Endodermal cell (in vitro differentiated cells): Measurements from ENCODE around the gene DPYSL4. TPM values are rescaled to one million over a fixed set of nuclear protein-coding genes. Genes with fewer than 3 reads are reported as not detected.

Experiments
- DNase-seq: peaks from one replicate; pipeline ENCODE4 v3.0.0-alpha.2; 2017
- H3K27ac ChIP-seq: 2 replicates; pipeline ENCODE4 v1.5.1; 2013; ENCODE audit warnings: mild to moderate bottlenecking, low read depth, low read length, moderate library complexity
- H3K27me3 ChIP-seq: 2 replicates; pipeline ENCODE4 v1.6.1; 2013; ENCODE audit warnings: mild to moderate bottlenecking, low read length, moderate library complexity; ENCODE audit not compliant: insufficient read depth, control insufficient read depth, poor library complexity, severe bottlenecking
- H3K36me3 ChIP-seq: 2 replicates; pipeline ENCODE4 v1.7.0; 2013; ENCODE audit warnings: mild to moderate bottlenecking, low read length, moderate library complexity; ENCODE audit not compliant: control insufficient read depth, insufficient read depth
- H3K4me1 ChIP-seq: one replicate; pipeline ENCODE4 v1.7.0; 2013; ENCODE audit warnings: low read length; ENCODE audit not compliant: control insufficient read depth, insufficient read depth
- H3K4me3 ChIP-seq: 2 replicates; pipeline ENCODE4 v1.5.1; 2013; ENCODE audit warnings: mild to moderate bottlenecking, low read length, moderate library complexity
- H3K9ac ChIP-seq: 2 replicates; pipeline ENCODE4 v1.6.1; 2013; ENCODE audit warnings: mild to moderate bottlenecking, low read length, moderate library complexity; ENCODE audit not compliant: poor library complexity, severe bottlenecking; ENCODE audit errors: extremely low read depth
- H3K9me3 ChIP-seq: 2 replicates; pipeline ENCODE4 v1.6.1; 2013; ENCODE audit warnings: mild to moderate bottlenecking, low read length, moderate library complexity; ENCODE audit not compliant: control insufficient read depth
- H3K27ac Mint-ChIP-seq: 2 replicates; pipeline ENCODE4 v1.8.0; 2020; ENCODE audit warnings: mixed read lengths
- H3K27me3 Mint-ChIP-seq: 2 replicates; pipeline ENCODE4 v1.8.0; 2021; ENCODE audit warnings: mild to moderate bottlenecking, mixed read lengths; ENCODE audit not compliant: insufficient read depth
- H3K36me3 Mint-ChIP-seq: 2 replicates; pipeline ENCODE4 v1.8.0; 2020; ENCODE audit warnings: low read depth, mixed read lengths
- H3K4me1 Mint-ChIP-seq: 2 replicates; pipeline ENCODE4 v1.8.0; 2020; ENCODE audit warnings: mixed read lengths
- H3K4me3 Mint-ChIP-seq: 2 replicates; pipeline ENCODE4 v1.8.0; 2020; ENCODE audit warnings: mild to moderate bottlenecking, moderate library complexity, mixed read lengths
- H3K9me3 Mint-ChIP-seq: 2 replicates; pipeline ENCODE4 v1.8.0; 2020; ENCODE audit warnings: mild to moderate bottlenecking, mixed read lengths
- WGBS, 2 experiments: methylation state at CpG; one replicate each; pipeline versions ENCODE4 v1.1.5 to v1.1.7; 2013; ENCODE audit warnings: missing lambda C conversion rate in 2 of 2, mixed read lengths in 1 of 2; ENCODE audit not compliant: insufficient coverage in 1 of 2, insufficient read length in 1 of 2; 5-methylcytosine and 5-hydroxymethylcytosine counted together
- total RNA-seq, 2 donors: library from RNA; stranded (reverse); fragmentation: NEBNext Ultra II Directional in 1 of 2; extraction: Animal tissue kit (Norgen Biotek cat#: 25700) in 1 of 2; gene quantifications; 2 replicates in 1 of 2; 3 replicates in 1 of 2; pipeline ENCODE4 v1.2.1, GENCODE V29; 2021
- TF ChIP-seq, protein P1 (sequence below): fragments of 200-600 bp; sonication (generic); conservative IDR thresholded peaks from 2 replicates; pipeline ENCODE4 v1.5.0; 2021; ENCODE audit warnings: antibody characterized with exemption, mild to moderate bottlenecking

Gene DPYSL4
- total RNA-seq, 2 donors from 2014 or later = 5.1 to 13.5 TPM

DNA sequence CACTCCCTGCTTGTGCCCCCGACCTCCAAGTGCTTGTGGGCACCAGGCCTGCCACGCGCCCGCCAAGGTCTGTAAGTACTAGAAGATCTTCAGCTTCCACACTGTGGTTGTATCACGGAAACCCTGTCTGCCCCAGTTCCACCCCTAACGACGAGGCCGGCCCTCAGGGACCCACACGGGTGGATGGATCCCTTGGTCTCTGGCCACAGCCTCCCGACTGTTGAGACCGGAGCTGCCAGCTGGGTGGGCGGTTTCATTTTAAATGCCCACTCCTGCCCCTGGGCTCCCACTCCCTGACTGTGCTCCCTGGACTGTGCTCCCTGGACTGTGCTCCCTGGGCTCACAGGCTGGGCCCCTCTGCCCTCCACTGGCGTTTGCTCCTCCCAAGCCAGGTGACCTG, 50.1 kb downstream of the DPYSL4 start:
- H3K9me3 Mint-ChIP-seq = no peaks in the 10 kb centered on the region
- WGBS, 2 experiments = 93 to 95% methylated on average over 12 to 13 of the region's 13 CpGs
- Histone ChIP-seq H3K9ac (no peak overlapping the region), H3K4me1 (no peaks in the 10 kb centered on the region), H3K36me3 (no peaks in the 10 kb centered on the region), H3K27me3 (no peaks in the 10 kb centered on the region), H3K27ac (no peak overlapping the region), H3K4me3 (no peak overlapping the region), H3K9me3 (no peaks in the 10 kb centered on the region)
- TF ChIP-seq, protein P1, sequence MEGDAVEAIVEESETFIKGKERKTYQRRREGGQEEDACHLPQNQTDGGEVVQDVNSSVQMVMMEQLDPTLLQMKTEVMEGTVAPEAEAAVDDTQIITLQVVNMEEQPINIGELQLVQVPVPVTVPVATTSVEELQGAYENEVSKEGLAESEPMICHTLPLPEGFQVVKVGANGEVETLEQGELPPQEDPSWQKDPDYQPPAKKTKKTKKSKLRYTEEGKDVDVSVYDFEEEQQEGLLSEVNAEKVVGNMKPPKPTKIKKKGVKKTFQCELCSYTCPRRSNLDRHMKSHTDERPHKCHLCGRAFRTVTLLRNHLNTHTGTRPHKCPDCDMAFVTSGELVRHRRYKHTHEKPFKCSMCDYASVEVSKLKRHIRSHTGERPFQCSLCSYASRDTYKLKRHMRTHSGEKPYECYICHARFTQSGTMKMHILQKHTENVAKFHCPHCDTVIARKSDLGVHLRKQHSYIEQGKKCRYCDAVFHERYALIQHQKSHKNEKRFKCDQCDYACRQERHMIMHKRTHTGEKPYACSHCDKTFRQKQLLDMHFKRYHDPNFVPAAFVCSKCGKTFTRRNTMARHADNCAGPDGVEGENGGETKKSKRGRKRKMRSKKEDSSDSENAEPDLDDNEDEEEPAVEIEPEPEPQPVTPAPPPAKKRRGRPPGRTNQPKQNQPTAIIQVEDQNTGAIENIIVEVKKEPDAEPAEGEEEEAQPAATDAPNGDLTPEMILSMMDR = no peak
- no peak for DNase-seq
- H3K36me3 Mint-ChIP-seq = no peaks in the 10 kb centered on the region
- no peak overlapping the region for H3K27ac Mint-ChIP-seq
- no peak overlapping the region for H3K4me3 Mint-ChIP-seq
- no peaks in the 10 kb centered on the region for H3K27me3 Mint-ChIP-seq
- no peaks in the 10 kb centered on the region for H3K4me1 Mint-ChIP-seq

DNA sequence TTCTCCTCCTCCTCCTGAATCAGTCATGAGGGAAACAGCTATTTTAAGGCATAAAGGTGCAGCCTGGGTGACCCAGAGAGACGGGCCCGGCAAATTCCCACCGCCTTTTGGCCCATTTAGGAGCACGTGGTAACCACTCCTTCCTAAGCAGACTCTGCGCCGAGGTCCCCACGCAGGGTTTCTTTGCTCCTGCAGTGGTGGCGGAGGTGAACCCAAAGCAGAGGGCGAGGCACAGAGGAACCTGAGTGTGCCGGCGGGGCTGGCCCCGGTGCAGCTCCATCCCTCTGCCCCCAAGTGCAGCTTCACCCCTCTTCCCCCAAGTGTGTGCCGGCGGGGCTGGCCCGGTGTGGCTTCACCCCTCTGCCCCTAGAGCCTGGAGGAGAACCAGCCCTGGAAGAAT, 50.6 kb downstream of the DPYSL4 start:
- no peak overlapping the region for H3K9ac ChIP-seq
- H3K9me3 ChIP-seq = no peaks in the 10 kb centered on the region
- H3K27ac ChIP-seq = no peak overlapping the region
- no peaks in the 10 kb centered on the region for H3K27me3 Mint-ChIP-seq
- no peaks in the 10 kb centered on the region for H3K36me3 Mint-ChIP-seq
- H3K27ac Mint-ChIP-seq = no peak overlapping the region
- no peak for DNase-seq
- no peak overlapping the region for H3K4me3 ChIP-seq
- H3K36me3 ChIP-seq = no peaks in the 10 kb centered on the region
- no peaks in the 10 kb centered on the region for H3K27me3 ChIP-seq
- H3K4me1 ChIP-seq = no peaks in the 10 kb centered on the region
- TF ChIP-seq, protein P1 = no peak
- no peaks in the 10 kb centered on the region for H3K4me1 Mint-ChIP-seq
- H3K9me3 Mint-ChIP-seq = no peaks in the 10 kb centered on the region
- no peak overlapping the region for H3K4me3 Mint-ChIP-seq
- 86 to 92% methylated on average over 5 to 15 of the region's 15 CpGs for WGBS, 2 experiments

DNA sequence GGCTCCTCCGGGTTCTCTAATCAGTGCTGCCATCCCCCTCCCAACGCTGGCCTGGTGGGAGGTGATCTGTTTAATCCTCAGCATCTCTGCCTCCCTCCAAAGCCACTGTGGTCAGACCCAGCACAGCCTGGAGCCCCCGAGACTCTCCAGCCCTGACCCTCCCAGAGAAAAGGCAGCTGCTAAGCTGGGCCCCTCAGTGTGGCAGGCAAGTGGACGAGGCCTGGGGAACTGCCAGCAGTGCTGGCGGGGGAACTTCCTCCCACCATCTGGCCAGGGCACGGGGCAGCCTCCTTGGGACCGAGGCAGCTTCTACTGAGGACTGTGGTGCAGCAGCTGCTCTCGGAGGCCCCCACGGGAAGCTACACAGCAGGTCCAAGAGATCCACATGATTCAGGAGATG, 51.1 kb downstream of the DPYSL4 start:
- TF ChIP-seq, protein P1 = no peak
- H3K36me3 ChIP-seq = no peaks in the 10 kb centered on the region
- no peaks in the 10 kb centered on the region for H3K9me3 ChIP-seq
- H3K27me3 ChIP-seq = no peaks in the 10 kb centered on the region
- no peaks in the 10 kb centered on the region for H3K36me3 Mint-ChIP-seq
- H3K9me3 Mint-ChIP-seq = no peaks in the 10 kb centered on the region
- no peak overlapping the region for H3K27ac Mint-ChIP-seq
- no peaks in the 10 kb centered on the region for H3K27me3 Mint-ChIP-seq
- H3K9ac ChIP-seq = no peak overlapping the region
- 67 to 72% methylated on average over 8 to 9 of the region's 9 CpGs for WGBS, 2 experiments
- DNase-seq = no peak
- no peaks in the 10 kb centered on the region for H3K4me1 Mint-ChIP-seq
- H3K4me1 ChIP-seq = no peaks in the 10 kb centered on the region
- H3K4me3 Mint-ChIP-seq = no peak overlapping the region
- H3K27ac ChIP-seq = peak overlapping the region; percentile 38
- H3K4me3 ChIP-seq = no peak overlapping the region
